Stimulated activated CD8-positive, alpha-beta memory T cell treated with anti-CD3 and anti-CD28 coated beads, Interleukin-12 subunit alpha, Interleukin-12 subunit beta, amount 100 ng/mL, for 4 hours (primary cell): Measurements from ENCODE around the gene HEXB.
A peak's percentile ranks its signal among the peaks of the same experiment; 100 is the strongest.

Experiments used
- DNase-seq: peaks from one replicate; pipeline ENCODE4 v3.0.0-alpha.2; 2020; ENCODE audit warnings: low read depth

HEXB gene

GRCh38 chr5:74684900-74685851 is at the start of gene HEXB:
Gene HEXB, plus strand, starts transcription at chr5:74685233. Its CDS starts 28 bp downstream, at chr5:74685261.
- peak; percentile 78 for DNase-seq

- no peak for DNase-seq
Measured at GRCh38 chr5:74636149-74636548, 48.9 kb upstream of the HEXB start.

- DNase-seq: no peak
Measured at GRCh38 chr5:74636552-74636951, 48.5 kb upstream of the HEXB start.

GRCh38 chr5:74638544-74638969 is 46.5 kb upstream of the HEXB start:
- DNase-seq: no peak

GRCh38 chr5:74638970-74639806 is 45.8 kb upstream of the HEXB start:
- DNase-seq: no peak

GRCh38 chr5:74639807-74640449 is 45.1 kb upstream of the HEXB start:
- peak; percentile 3 for DNase-seq

- peak; percentile 59 for DNase-seq
Measured at GRCh38 chr5:74640450-74640953, 44.5 kb upstream of the HEXB start, which contains the start of gene ENC1. Gene ENC1, minus strand, starts transcription at chr5:74640728. Its CDS starts 4,243 bp downstream, at chr5:74636485.

GRCh38 chr5:74640954-74641734 is 43.9 kb upstream of the HEXB start:
- DNase-seq: peak; percentile 17

GRCh38 chr5:74641735-74642542 is 43.1 kb upstream of the HEXB start:
- DNase-seq: peak; percentile 3

GRCh38 chr5:74642543-74642863 is 42.5 kb upstream of the HEXB start:
- no peak for DNase-seq

- no peak for DNase-seq
Measured at GRCh38 chr5:74643111-74643562, 41.9 kb upstream of the HEXB start.

- DNase-seq: no peak
Measured at GRCh38 chr5:74647096-74647495, 37.9 kb upstream of the HEXB start.

- no peak for DNase-seq
Measured at GRCh38 chr5:74648835-74649293, 36.2 kb upstream of the HEXB start.

- DNase-seq: no peak
Measured at GRCh38 chr5:74649421-74649973, 35.5 kb upstream of the HEXB start.

GRCh38 chr5:74651710-74652109 is 33.3 kb upstream of the HEXB start:
- DNase-seq: no peak

- DNase-seq: no peak
Measured at GRCh38 chr5:74652576-74652975, 32.5 kb upstream of the HEXB start.

GRCh38 chr5:74653991-74654390 is 31.0 kb upstream of the HEXB start:
- DNase-seq: no peak

- DNase-seq: no peak
Measured at GRCh38 chr5:74655206-74655605, 29.8 kb upstream of the HEXB start.

GRCh38 chr5:74655716-74656115 is 29.3 kb upstream of the HEXB start:
- no peak for DNase-seq

GRCh38 chr5:74657165-74657564 is 27.9 kb upstream of the HEXB start:
- DNase-seq: no peak
